H1 (cell line): ENCODE results near the gene PRRG3. TPM values are rescaled to one million over a fixed set of nuclear protein-coding genes. Genes with fewer than 3 reads are reported as not detected.

ENCODE experiments used
- CTCF ChIA-PET: fragments of 300-600 bp; sonication (Branson Sonifier 250); formaldehyde crosslinking; loops from one replicate; lab custom pipeline; 2021; ENCODE audit not compliant: partially characterized antibody; lab: Charles Lee
- POLR2A ChIA-PET: fragments of 300-600 bp; sonication (Branson Sonifier 250); formaldehyde crosslinking; loops from one replicate; lab custom pipeline; 2021; ENCODE audit warnings: inconsistent platforms; ENCODE audit not compliant: partially characterized antibody; lab: Charles Lee
- DNase-seq, 2 experiments: peaks; one replicate each; pipeline versions ENCODE4 v3.0.0 to v3.0.0-alpha.2; 2010 to 2022; ENCODE audit warnings: low spot score in 2 of 2, low read depth in 1 of 2, mixed read lengths in 1 of 2
- FAIRE-seq: peaks from 2 replicates; lab custom pipeline; 2011; peaks lifted over from hg19 to GRCh38; lab: Jason Lieb, UNC
- H2AFZ ChIP-seq: 2 replicates; pipeline ENCODE4 v1.8.1; 2012; ENCODE audit warnings: low read length, inconsistent platforms
- H2AK5ac ChIP-seq: 2 replicates; pipeline ENCODE4 v1.6.1; 2013; ENCODE audit warnings: low read depth, low read length
- H2BK120ac ChIP-seq: replicated peaks from 2 replicates; pipeline ENCODE3; 2013; ENCODE audit warnings: low read depth, low read length, inconsistent platforms
- H2BK12ac ChIP-seq: 2 replicates; pipeline ENCODE4 v1.6.1; 2013; ENCODE audit warnings: low read depth, low read length
- H2BK15ac ChIP-seq: 2 replicates; pipeline ENCODE4 v1.6.1; 2013; ENCODE audit warnings: low read length
- H2BK20ac ChIP-seq: 2 replicates; pipeline ENCODE4 v1.6.1; 2013; ENCODE audit warnings: low read length
- H2BK5ac ChIP-seq: 2 replicates; pipeline ENCODE4 v1.6.1; 2013; ENCODE audit warnings: low read depth, low read length
- H3K14ac ChIP-seq: 2 replicates; pipeline ENCODE4 v1.6.1; 2013; ENCODE audit warnings: inconsistent platforms; ENCODE audit not compliant: insufficient read length
- H3K18ac ChIP-seq: 2 replicates; pipeline ENCODE4 v1.6.1; 2013; ENCODE audit warnings: low read length; ENCODE audit errors: extremely low read depth
- H3K23ac ChIP-seq: 2 replicates; pipeline ENCODE4 v1.6.1; 2013; ENCODE audit warnings: inconsistent platforms; ENCODE audit not compliant: insufficient read length
- H3K23me2 ChIP-seq: 2 replicates; pipeline ENCODE4 v1.6.1; 2013; ENCODE audit warnings: low read depth, low read length
- H3K27ac ChIP-seq: 2 replicates; pipeline ENCODE4 v1.6.1; 2011; ENCODE audit warnings: low read depth, low read length, inconsistent platforms
- H3K27me3 ChIP-seq, 4 experiments: replicated peaks in 1 of 4; 1 replicate in 1 of 4; 2 replicates in 3 of 4; pipeline versions ENCODE4 v1.6.1 to v1.8.1; 2011 to 2013; ENCODE audit warnings: low read length in 3 of 4, mild to moderate bottlenecking in 3 of 4, inconsistent platforms in 2 of 4, mixed read lengths in 2 of 4, moderate library complexity in 1 of 4; ENCODE audit not compliant: control insufficient read depth in 3 of 4, insufficient read depth in 3 of 4; ENCODE audit errors: extremely low read depth in 1 of 4
- H3K36me3 ChIP-seq, 4 experiments: 2 replicates each; pipeline versions ENCODE4 v1.6.1 to v1.8.1; 2011 to 2013; ENCODE audit warnings: mild to moderate bottlenecking in 4 of 4, low read length in 3 of 4, moderate library complexity in 2 of 4, control low read depth in 1 of 4, inconsistent platforms in 1 of 4; ENCODE audit not compliant: insufficient read depth in 4 of 4, control insufficient read depth in 2 of 4
- H3K4ac ChIP-seq: replicated peaks from 2 replicates; pipeline ENCODE3; 2013; ENCODE audit warnings: low read length, low read depth, mixed read lengths, inconsistent platforms; ENCODE audit not compliant: insufficient read length
- H3K4me1 ChIP-seq, 4 experiments: replicated peaks in 1 of 4; 1 replicate in 1 of 4; 2 replicates in 3 of 4; pipeline versions ENCODE4 v1.6.1 to v1.8.1; 2011 to 2013; ENCODE audit warnings: low read length in 3 of 4, inconsistent platforms in 2 of 4, mixed read lengths in 1 of 4; ENCODE audit not compliant: insufficient read depth in 4 of 4, control insufficient read depth in 3 of 4
- H3K4me2 ChIP-seq, 2 experiments: 2 replicates each; pipeline versions ENCODE4 v1.6.1 to v1.8.1; 2011 to 2013; ENCODE audit warnings: low read depth in 2 of 2, low read length in 2 of 2, control low read depth in 1 of 2, inconsistent platforms in 1 of 2, mild to moderate bottlenecking in 1 of 2; ENCODE audit not compliant: insufficient read depth in 1 of 2
- H3K4me3 ChIP-seq, 4 experiments: fragments of 200-600, 300-600 bp in 1 of 4; sonication (generic), shearing (Covaris generic), sonication (Bioruptor Twin) in 1 of 4; 2 replicates each; pipeline versions ENCODE4 v1.5.1 to v1.8.1; 2011 to 2016; ENCODE audit warnings: low read length in 4 of 4, low read depth in 3 of 4, control low read depth in 2 of 4, inconsistent platforms in 2 of 4, mild to moderate bottlenecking in 2 of 4, mixed read lengths in 1 of 4, moderate library complexity in 1 of 4; ENCODE audit not compliant: insufficient read depth in 2 of 4; ENCODE audit errors: extremely low read depth in 1 of 4
- H3K56ac ChIP-seq: replicated peaks from 2 replicates; pipeline ENCODE3; 2013; ENCODE audit warnings: low read depth, mild to moderate bottlenecking, mixed read lengths, low read length, inconsistent platforms; ENCODE audit not compliant: insufficient read length
- H3K79me1 ChIP-seq: 2 replicates; pipeline ENCODE4 v1.6.1; 2013; ENCODE audit warnings: low read depth, low read length, control low read depth
- H3K79me2 ChIP-seq, 2 experiments: 2 replicates each; pipeline versions ENCODE4 v1.6.1 to v1.8.1; 2012 to 2013; ENCODE audit warnings: low read length in 2 of 2, mild to moderate bottlenecking in 2 of 2, inconsistent platforms in 1 of 2; ENCODE audit not compliant: insufficient read depth in 2 of 2, control insufficient read depth in 1 of 2
- H3K9ac ChIP-seq, 4 experiments: replicated peaks in 1 of 4; 1 replicate in 1 of 4; 2 replicates in 3 of 4; pipeline versions ENCODE4 v1.6.1 to v1.8.1; 2011 to 2013; ENCODE audit warnings: low read depth in 3 of 4, low read length in 3 of 4, control low read depth in 2 of 4, mild to moderate bottlenecking in 2 of 4, moderate library complexity in 2 of 4, inconsistent platforms in 1 of 4; ENCODE audit errors: extremely low read depth in 1 of 4
- H3K9me3 ChIP-seq, 2 experiments: 2 replicates each; pipeline versions ENCODE4 v1.6.1 to v1.8.1; 2012 to 2013; ENCODE audit warnings: mild to moderate bottlenecking in 2 of 2, moderate library complexity in 2 of 2, control low read depth in 1 of 2, inconsistent platforms in 1 of 2, low read depth in 1 of 2, low read length in 1 of 2, mixed read lengths in 1 of 2; ENCODE audit not compliant: insufficient read depth in 2 of 2
- H4K20me1 ChIP-seq, 2 experiments: replicated peaks in 1 of 2; 2 replicates each; pipeline versions ENCODE3 to v1.8.1; 2011 to 2013; ENCODE audit warnings: inconsistent platforms in 2 of 2, low read length in 2 of 2, mild to moderate bottlenecking in 1 of 2; ENCODE audit not compliant: insufficient read depth in 2 of 2, control insufficient read depth in 1 of 2
- H4K5ac ChIP-seq: 2 replicates; pipeline ENCODE4 v1.6.1; 2013; ENCODE audit warnings: low read length, low read depth, mixed read lengths, inconsistent platforms; ENCODE audit not compliant: insufficient read length
- H4K8ac ChIP-seq: 2 replicates; pipeline ENCODE4 v1.8.0; 2013; ENCODE audit warnings: mild to moderate bottlenecking, moderate library complexity, low read length, inconsistent platforms; ENCODE audit not compliant: insufficient read depth; ENCODE audit errors: extremely low read depth
- H4K91ac ChIP-seq: replicated peaks from 2 replicates; pipeline ENCODE3; 2013; ENCODE audit warnings: low read length, mixed read lengths, inconsistent platforms; ENCODE audit not compliant: insufficient read length
- BRCA1 ChIP-seq: IDR thresholded peaks from 2 replicates; pipeline ENCODE4 v1.6.1; 2012; ENCODE audit warnings: low read depth, low read length, improper control_type of control experiment
- CBX8 ChIP-seq: fragments of 300-800, 300-1000 bp; sonication (generic); IDR thresholded peaks from 2 replicates; pipeline ENCODE4 v1.7.1; 2016; ENCODE audit warnings: low read depth, low read length, borderline replicate concordance
- EGR1 ChIP-seq: IDR thresholded peaks from 2 replicates; pipeline ENCODE4 v1.6.1; 2011; ENCODE audit warnings: low read depth, low read length, borderline replicate concordance
- EZH2 ChIP-seq: fragments of 200-600 bp; sonication (generic); IDR thresholded peaks from 2 replicates; pipeline ENCODE4 v1.7.1; 2012; ENCODE audit warnings: low read depth, mild to moderate bottlenecking, moderate library complexity, low read length, inconsistent platforms; ENCODE audit not compliant: severe bottlenecking
- GABPA ChIP-seq: IDR thresholded peaks from 2 replicates; pipeline ENCODE4 v1.6.1; 2011; ENCODE audit warnings: mild to moderate bottlenecking, low read length, moderate library complexity, borderline replicate concordance; ENCODE audit not compliant: insufficient read depth
- KDM4A ChIP-seq: IDR thresholded peaks from one replicate; pipeline ENCODE4 v1.7.1; 2012; ENCODE audit warnings: low read depth, mild to moderate bottlenecking, moderate library complexity, low read length, inconsistent platforms; ENCODE audit not compliant: severe bottlenecking
- NRF1 ChIP-seq: IDR thresholded peaks from 2 replicates; pipeline ENCODE4 v1.6.1; 2011; ENCODE audit warnings: mild to moderate bottlenecking, low read depth, low read length, improper control_type of control experiment
- POLR2A ChIP-seq, 2 experiments: IDR thresholded peaks; 1 replicate in 1 of 2; 2 replicates in 1 of 2; pipeline ENCODE4 v1.6.1; 2011; ENCODE audit warnings: low read depth in 2 of 2, low read length in 2 of 2, mild to moderate bottlenecking in 2 of 2; ENCODE audit errors: control extremely low read depth in 1 of 2
- POLR2AphosphoS5 ChIP-seq: IDR thresholded peaks from 2 replicates; pipeline ENCODE4 v1.6.1; 2011; ENCODE audit warnings: low read depth, low read length
- POU5F1 ChIP-seq: IDR thresholded peaks from 2 replicates; pipeline ENCODE4 v1.6.1; 2011; ENCODE audit warnings: low read depth, mild to moderate bottlenecking, low read length, moderate library complexity
- RFX5 ChIP-seq: IDR thresholded peaks from 2 replicates; pipeline ENCODE4 v1.6.1; 2011; ENCODE audit warnings: low read depth, low read length, improper control_type of control experiment, borderline replicate concordance
- TAF7 ChIP-seq: optimal IDR thresholded peaks from 2 replicates; pipeline ENCODE3; 2011; ENCODE audit warnings: low read depth, mild to moderate bottlenecking, inconsistent platforms, low read length, moderate library complexity, borderline replicate concordance
- TBP ChIP-seq: IDR thresholded peaks from 2 replicates; pipeline ENCODE4 v1.6.1; 2011; ENCODE audit warnings: low read depth, low read length, improper control_type of control experiment
- TEAD4 ChIP-seq: IDR thresholded peaks from 2 replicates; pipeline ENCODE4 v1.6.1; 2012; ENCODE audit warnings: low read depth, low read length, inconsistent platforms, mixed read lengths
- ZNF274 ChIP-seq: IDR thresholded peaks from 2 replicates; pipeline ENCODE4 v1.7.0; 2012; ENCODE audit warnings: low read length, borderline replicate concordance; ENCODE audit errors: extremely low read depth
- WGBS, 2 experiments: shearing (Covaris generic) in 1 of 2; methylation state at CpG; one replicate each; pipeline versions ENCODE4 v1.1.6 to v1.1.7; 2013 to 2015; ENCODE audit warnings: low lambda C conversion rate in 2 of 2, mixed read lengths in 2 of 2, inconsistent platforms in 1 of 2, low coverage in 1 of 2, missing lambda C conversion rate in 1 of 2; ENCODE audit not compliant: insufficient replicate concordance in 2 of 2, insufficient coverage in 1 of 2, insufficient read length in 1 of 2; ENCODE audit errors: extremely low coverage in 1 of 2, missing lambda C conversion rate in 1 of 2; 5-methylcytosine and 5-hydroxymethylcytosine counted together
- polyA plus RNA-seq, 7 experiments: library from polyadenylated mRNA; depleted of rRNA in 3 of 7; stranded (reverse) in 5 of 7; unstranded in 2 of 7; fragments of >200 nt in 5 of 7; fragments of 200-250 nt in 2 of 7; gene quantifications; 1 replicate in 5 of 7; 2 replicates in 1 of 7; 4 replicates in 1 of 7; pipeline versions ENCODE4 v1.2.1 to v1.2.3, GENCODE V29; 2011 to 2013; ENCODE audit warnings: missing spikeins in 2 of 7, mixed read lengths in 2 of 7
- total RNA-seq: library from RNA; stranded (reverse); fragmentation: NEBNext Ultra II Directional; extraction: Animal tissue kit (Norgen Biotek cat#: 25700); gene quantifications from 2 replicates; pipeline ENCODE4 v1.2.1, GENCODE V29; 2021

The PRRG3 gene
- total and polyA plus RNA-seq, 2 of the 8 experiments (the other 6 are each of a cell fraction or from before 2014, with no cell fraction given), result 4.2 to 5.4 TPM

- H2AK5ac ChIP-seq, result no peak overlapping the region
- TF ChIP-seq TAF7 (no peak), CBX8 (no peak), EZH2 (no peak), GABPA (no peak), TEAD4 (no peak), BRCA1 (no peak), RFX5 (no peak), NRF1 (no peak), TBP (no peak), KDM4A (no peak), ZNF274 (no peak), POU5F1 (no peak), EGR1 (no peak), POLR2A (IDR thresholded peaks at IDR 0.05; ENCODE audit: control extremely low read depth in 1 of 2, low read depth in 2 of 2, low read length in 2 of 2) (no peak), POLR2AphosphoS5 (no peak)
Observed at GRCh38 chrX:151701531-151701930, 6.3 kb downstream of the PRRG3 start.

More at GRCh38 chrX:151701531-151701930, 6.3 kb downstream of the PRRG3 start:
- Histone ChIP-seq H3K23me2 (no peaks in the 10 kb centered on the region), H3K4ac (no peak overlapping the region), H4K5ac (no peak overlapping the region), H3K9me3 (no peaks in the 10 kb centered on the region), H3K56ac (no peak overlapping the region), H3K4me3 (no peak overlapping the region), H3K27me3 (no peaks in the 10 kb centered on the region), H3K14ac (no peak overlapping the region), H4K20me1 (no peaks in the 10 kb centered on the region), H2BK12ac (no peak overlapping the region), H3K79me1 (no peaks in the 10 kb centered on the region), H2BK15ac (no peak overlapping the region), H4K91ac (no peak overlapping the region), H3K27ac (no peak overlapping the region), H2BK5ac (no peak overlapping the region), H3K18ac (no peak overlapping the region), H3K36me3 (no peaks in the 10 kb centered on the region), H2AFZ (no peak overlapping the region), H4K8ac (no peak overlapping the region), H3K79me2 (no peaks in the 10 kb centered on the region), H2BK120ac (no peak overlapping the region), H2BK20ac (no peak overlapping the region), H3K9ac (no peak overlapping the region), H3K4me2 (no peak overlapping the region), H3K23ac (no peak overlapping the region), H3K4me1 (no peaks in the 10 kb centered on the region)
- no peak for FAIRE-seq
- 80% methylated on average over 4 of the region's 7 CpGs; no CpG with 5 or more reads in 1 of the 2 experiments for WGBS, 2 experiments
- ChIA-PET POLR2A (no interaction called here), CTCF (no interaction called here)
- no peak for DNase-seq
